Epithelial cell of esophagus (primary cell): ENCODE results near the gene KLRD1.

Experiments used
- DNase-seq: peaks from one replicate; pipeline ENCODE4 v3.0.0; 2010; ENCODE audit warnings: low read depth
- H3K4me3 ChIP-seq: 2 replicates; pipeline ENCODE4 v1.5.1; 2011; ENCODE audit warnings: mild to moderate bottlenecking, low read length, control low read depth
- TF ChIP-seq, protein P1 (sequence below): IDR thresholded peaks from 2 replicates; pipeline ENCODE4 v1.5.1; 2011; ENCODE audit warnings: low read depth, mild to moderate bottlenecking, low read length, control low read depth, inconsistent platforms; ENCODE audit not compliant: insufficient read depth; ENCODE audit errors: missing control alignments

KLRD1 gene, protein sequence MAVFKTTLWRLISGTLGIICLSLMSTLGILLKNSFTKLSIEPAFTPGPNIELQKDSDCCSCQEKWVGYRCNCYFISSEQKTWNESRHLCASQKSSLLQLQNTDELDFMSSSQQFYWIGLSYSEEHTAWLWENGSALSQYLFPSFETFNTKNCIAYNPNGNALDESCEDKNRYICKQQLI

DNA sequence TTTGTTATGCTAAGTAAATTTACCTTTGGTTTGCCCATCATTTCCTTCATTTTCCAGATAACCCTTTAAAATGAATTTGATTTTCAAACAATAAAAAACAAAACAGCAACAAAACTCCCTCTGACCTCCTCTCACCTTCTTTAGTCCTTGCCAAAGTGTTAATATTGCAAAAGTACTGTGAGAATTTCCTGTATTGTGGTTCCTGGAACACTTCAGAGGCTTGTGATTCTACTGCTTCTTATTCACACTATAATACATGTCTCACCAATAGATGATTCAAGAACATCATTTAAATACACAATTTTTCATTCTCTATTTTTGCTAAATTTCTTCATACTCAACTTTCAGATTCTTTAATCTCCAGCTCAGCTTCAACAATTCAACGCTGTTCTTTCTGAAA, at the start of gene KLRD1:
Gene KLRD1, plus strand, starts transcription at position 241 of the 400 bp plus-strand sequence. CDS start 208 bp downstream, outside the sequence.
- H3K4me3 ChIP-seq: no peak within 1 kb of the TSS
- DNase-seq: peak; percentile 2
- TF ChIP-seq, protein P1, sequence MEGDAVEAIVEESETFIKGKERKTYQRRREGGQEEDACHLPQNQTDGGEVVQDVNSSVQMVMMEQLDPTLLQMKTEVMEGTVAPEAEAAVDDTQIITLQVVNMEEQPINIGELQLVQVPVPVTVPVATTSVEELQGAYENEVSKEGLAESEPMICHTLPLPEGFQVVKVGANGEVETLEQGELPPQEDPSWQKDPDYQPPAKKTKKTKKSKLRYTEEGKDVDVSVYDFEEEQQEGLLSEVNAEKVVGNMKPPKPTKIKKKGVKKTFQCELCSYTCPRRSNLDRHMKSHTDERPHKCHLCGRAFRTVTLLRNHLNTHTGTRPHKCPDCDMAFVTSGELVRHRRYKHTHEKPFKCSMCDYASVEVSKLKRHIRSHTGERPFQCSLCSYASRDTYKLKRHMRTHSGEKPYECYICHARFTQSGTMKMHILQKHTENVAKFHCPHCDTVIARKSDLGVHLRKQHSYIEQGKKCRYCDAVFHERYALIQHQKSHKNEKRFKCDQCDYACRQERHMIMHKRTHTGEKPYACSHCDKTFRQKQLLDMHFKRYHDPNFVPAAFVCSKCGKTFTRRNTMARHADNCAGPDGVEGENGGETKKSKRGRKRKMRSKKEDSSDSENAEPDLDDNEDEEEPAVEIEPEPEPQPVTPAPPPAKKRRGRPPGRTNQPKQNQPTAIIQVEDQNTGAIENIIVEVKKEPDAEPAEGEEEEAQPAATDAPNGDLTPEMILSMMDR: no peak

- DNase-seq: no peak
- no peak overlapping the region for H3K4me3 ChIP-seq
- TF ChIP-seq, protein P1: no peak
These were observed 46.7 kb upstream of the KLRD1 start for GRCh38 chr12:10260927-10261326.

- no peak for DNase-seq
- H3K4me3 ChIP-seq: no peak overlapping the region
- TF ChIP-seq, protein P1: no peak
These were observed 39.6 kb upstream of the KLRD1 start for GRCh38 chr12:10268037-10268436.

- no peak overlapping the region for H3K4me3 ChIP-seq
- DNase-seq: no peak
- TF ChIP-seq, protein P1: no peak
These were observed 35.2 kb upstream of the KLRD1 start for GRCh38 chr12:10272467-10272866.

GRCh38 chr12:10276774-10277173, 30.9 kb upstream of the KLRD1 start:
- DNase-seq: no peak
- TF ChIP-seq, protein P1: no peak
- no peak overlapping the region for H3K4me3 ChIP-seq

- H3K4me3 ChIP-seq: no peak overlapping the region
- DNase-seq: no peak
- TF ChIP-seq, protein P1: no peak
These were observed 29.6 kb upstream of the KLRD1 start for GRCh38 chr12:10278104-10278503.

DNA sequence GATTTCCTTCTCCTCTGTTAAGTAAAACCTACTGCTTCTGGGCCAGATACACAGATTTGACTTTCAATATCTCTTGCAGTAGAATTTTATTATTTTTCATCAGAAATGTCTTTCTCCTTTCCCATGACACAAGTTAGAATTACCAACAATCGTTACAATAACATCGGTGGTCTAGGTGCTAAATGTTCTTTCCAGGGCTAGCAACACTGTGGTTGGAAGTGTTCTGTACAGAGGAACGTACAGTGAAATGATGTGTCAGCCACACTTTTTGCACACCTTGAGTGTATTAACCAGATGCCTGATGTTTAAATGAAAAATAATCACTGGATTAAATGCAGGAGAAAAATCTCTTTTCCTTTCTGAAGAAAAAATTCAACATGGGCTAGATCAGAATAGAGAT, 27.7 kb upstream of the KLRD1 start:
- no peak for DNase-seq
- TF ChIP-seq, protein P1: no peak
- H3K4me3 ChIP-seq: no peak overlapping the region
